ENCODE results near the gene KCNJ12.

GRCh38 chr17:21374441-21375161 lies 1.6 kb upstream of the KCNJ12 start:
- TF ChIP-seq, protein P1, sequence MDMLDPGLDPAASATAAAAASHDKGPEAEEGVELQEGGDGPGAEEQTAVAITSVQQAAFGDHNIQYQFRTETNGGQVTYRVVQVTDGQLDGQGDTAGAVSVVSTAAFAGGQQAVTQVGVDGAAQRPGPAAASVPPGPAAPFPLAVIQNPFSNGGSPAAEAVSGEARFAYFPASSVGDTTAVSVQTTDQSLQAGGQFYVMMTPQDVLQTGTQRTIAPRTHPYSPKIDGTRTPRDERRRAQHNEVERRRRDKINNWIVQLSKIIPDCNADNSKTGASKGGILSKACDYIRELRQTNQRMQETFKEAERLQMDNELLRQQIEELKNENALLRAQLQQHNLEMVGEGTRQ (CRISPR knock-in tag; IDR thresholded peaks at IDR 0.05): no peak
- TF ChIP-seq, protein P2, sequence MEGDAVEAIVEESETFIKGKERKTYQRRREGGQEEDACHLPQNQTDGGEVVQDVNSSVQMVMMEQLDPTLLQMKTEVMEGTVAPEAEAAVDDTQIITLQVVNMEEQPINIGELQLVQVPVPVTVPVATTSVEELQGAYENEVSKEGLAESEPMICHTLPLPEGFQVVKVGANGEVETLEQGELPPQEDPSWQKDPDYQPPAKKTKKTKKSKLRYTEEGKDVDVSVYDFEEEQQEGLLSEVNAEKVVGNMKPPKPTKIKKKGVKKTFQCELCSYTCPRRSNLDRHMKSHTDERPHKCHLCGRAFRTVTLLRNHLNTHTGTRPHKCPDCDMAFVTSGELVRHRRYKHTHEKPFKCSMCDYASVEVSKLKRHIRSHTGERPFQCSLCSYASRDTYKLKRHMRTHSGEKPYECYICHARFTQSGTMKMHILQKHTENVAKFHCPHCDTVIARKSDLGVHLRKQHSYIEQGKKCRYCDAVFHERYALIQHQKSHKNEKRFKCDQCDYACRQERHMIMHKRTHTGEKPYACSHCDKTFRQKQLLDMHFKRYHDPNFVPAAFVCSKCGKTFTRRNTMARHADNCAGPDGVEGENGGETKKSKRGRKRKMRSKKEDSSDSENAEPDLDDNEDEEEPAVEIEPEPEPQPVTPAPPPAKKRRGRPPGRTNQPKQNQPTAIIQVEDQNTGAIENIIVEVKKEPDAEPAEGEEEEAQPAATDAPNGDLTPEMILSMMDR (IDR thresholded peaks at IDR 0.05): no peak
- no peak for TF ChIP-seq ZNF317 (CRISPR knock-in tag; IDR thresholded peaks at IDR 0.05; ENCODE audit: borderline replicate concordance, low read depth)
- TF ChIP-seq ZNF423 (CRISPR knock-in tag; IDR thresholded peaks at IDR 0.05): no peak
- TF ChIP-seq PREB (CRISPR knock-in tag; IDR thresholded peaks at IDR 0.05; ENCODE audit: borderline replicate concordance): no peak
